HFF-Myc (cell line): ENCODE results near the gene AIF1L.

Experiments
- DNase-seq: peaks from one replicate; pipeline ENCODE4 v3.0.0-alpha.2; 2011; ENCODE audit warnings: low read depth; ENCODE audit errors: extremely low read depth
- H3K4me3 ChIP-seq: replicated peaks from 2 replicates; pipeline ENCODE4 v1.5.1; 2011; ENCODE audit warnings: low read depth, mild to moderate bottlenecking, control low read depth, low read length
- CTCF ChIP-seq: IDR thresholded peaks from 2 replicates; pipeline ENCODE4 v1.5.1; 2012; ENCODE audit warnings: mild to moderate bottlenecking, low read depth, low read length, control low read depth; ENCODE audit errors: missing control alignments

Gene AIF1L

GRCh38 chr9:131116281-131117120, 20.2 kb downstream of the AIF1L start:
- H3K4me3 ChIP-seq = no peak overlapping the region
- DNase-seq = no peak
- TF ChIP-seq CTCF = no peak

- TF ChIP-seq CTCF = no peak
- no peak overlapping the region for H3K4me3 ChIP-seq
- no peak for DNase-seq
These were observed 20.9 kb downstream of the AIF1L start for GRCh38 chr9:131117121-131117761.

- no peak overlapping the region for H3K4me3 ChIP-seq
- DNase-seq = no peak
- no peak for TF ChIP-seq CTCF
These were observed 21.4 kb downstream of the AIF1L start for GRCh38 chr9:131117762-131118145.

- no peak for DNase-seq
- no peak overlapping the region for H3K4me3 ChIP-seq
- no peak for TF ChIP-seq CTCF
These were observed 23.3 kb downstream of the AIF1L start for GRCh38 chr9:131119600-131119999.

GRCh38 chr9:131120620-131121228, 24.4 kb downstream of the AIF1L start:
- H3K4me3 ChIP-seq = no peak overlapping the region
- no peak for DNase-seq
- no peak for TF ChIP-seq CTCF

- no peak for DNase-seq
- TF ChIP-seq CTCF = no peak
These were observed 25.0 kb downstream of the AIF1L start for GRCh38 chr9:131121346-131121745.

More at GRCh38 chr9:131121346-131121745, 25.0 kb downstream of the AIF1L start:
- no peak overlapping the region for H3K4me3 ChIP-seq
